Naive thymus-derived CD4-positive, alpha-beta T cell (primary cell): Measurements from ENCODE around the gene RECQL. TPM values are rescaled to one million over a fixed set of nuclear protein-coding genes. Genes with fewer than 3 reads are reported as not detected.
A peak's percentile ranks its signal among the peaks of the same experiment; 100 is the strongest.

Source experiments
- ATAC-seq: fragments of 150-1000 bp; cut with Tn5 transposase; 2 replicates; pipeline ENCODE4 v1.10.0; 2021; ENCODE audit warnings: mild to moderate bottlenecking, moderate library complexity
- CTCF ChIA-PET: fragments of 350-600 bp; sonication (Branson Sonifier 250); formaldehyde crosslinking; loops from one replicate; lab custom pipeline; 2021; ENCODE audit warnings: antibody characterized with exemption; lab: Charles Lee
- POLR2A ChIA-PET: fragments of 350-600 bp; sonication (Branson Sonifier 250); formaldehyde crosslinking; loops from one replicate; lab custom pipeline; 2021; ENCODE audit warnings: antibody characterized with exemption, inconsistent platforms; lab: Charles Lee
- DNase-seq, 9 donors: peaks; one replicate each; pipeline versions ENCODE4 v3.0.0 to v3.0.0-alpha.2; 2020 to 2022; ENCODE audit warnings: mixed read lengths in 1 of 9
- H3K27ac ChIP-seq: one replicate; pipeline ENCODE4 v1.7.0; 2013; ENCODE audit warnings: mild to moderate bottlenecking, low read depth, low read length, moderate library complexity
- H3K27me3 ChIP-seq, 2 donors: one replicate each; pipeline ENCODE4 v1.7.0; 2013; ENCODE audit warnings: low read length in 2 of 2, mild to moderate bottlenecking in 2 of 2, moderate library complexity in 2 of 2; ENCODE audit not compliant: control insufficient read depth in 2 of 2, insufficient read depth in 2 of 2
- H3K36me3 ChIP-seq, 3 experiments: 1 replicate in 2 of 3; 2 replicates in 1 of 3; pipeline ENCODE4 v1.7.0; 2013; ENCODE audit warnings: low read length in 3 of 3, mild to moderate bottlenecking in 3 of 3, moderate library complexity in 1 of 3; ENCODE audit not compliant: insufficient read depth in 3 of 3, control insufficient read depth in 2 of 3
- H3K4me1 ChIP-seq, 2 donors: one replicate each; pipeline ENCODE4 v1.7.0; 2013; ENCODE audit warnings: low read length in 2 of 2, mild to moderate bottlenecking in 2 of 2, moderate library complexity in 1 of 2; ENCODE audit not compliant: control insufficient read depth in 2 of 2, insufficient read depth in 2 of 2
- H3K4me3 ChIP-seq: 2 replicates; pipeline ENCODE4 v1.7.0; 2013; ENCODE audit warnings: mild to moderate bottlenecking, low read length
- H3K9me3 ChIP-seq, 3 experiments: 1 replicate in 2 of 3; 2 replicates in 1 of 3; pipeline ENCODE4 v1.7.0; 2013; ENCODE audit warnings: low read length in 3 of 3; ENCODE audit not compliant: control insufficient read depth in 2 of 3
- H3K27ac Mint-ChIP-seq, 9 donors: one replicate each; pipeline ENCODE4 v1.8.0; 2020 to 2022; ENCODE audit warnings: mixed read lengths in 9 of 9, mild to moderate bottlenecking in 8 of 9, moderate library complexity in 5 of 9, inconsistent platforms in 2 of 9
- H3K27me3 Mint-ChIP-seq, 5 donors: one replicate each; pipeline ENCODE4 v1.8.0; 2021 to 2022; ENCODE audit warnings: mixed read lengths in 5 of 5, mild to moderate bottlenecking in 1 of 5
- H3K36me3 Mint-ChIP-seq, 5 donors: one replicate each; pipeline ENCODE4 v1.8.0; 2020 to 2022; ENCODE audit warnings: mixed read lengths in 5 of 5, mild to moderate bottlenecking in 3 of 5, inconsistent platforms in 1 of 5
- H3K4me1 Mint-ChIP-seq, 7 donors: one replicate each; pipeline ENCODE4 v1.8.0; 2020 to 2022; ENCODE audit warnings: mixed read lengths in 7 of 7, mild to moderate bottlenecking in 3 of 7, inconsistent platforms in 1 of 7
- H3K4me3 Mint-ChIP-seq, 10 donors: one replicate each; pipeline ENCODE4 v1.8.0; 2020 to 2022; ENCODE audit warnings: mild to moderate bottlenecking in 10 of 10, mixed read lengths in 10 of 10, moderate library complexity in 6 of 10, inconsistent platforms in 2 of 10
- H3K9me3 Mint-ChIP-seq, 11 donors: one replicate each; pipeline ENCODE4 v1.8.0; 2020 to 2022; ENCODE audit warnings: mixed read lengths in 11 of 11, mild to moderate bottlenecking in 4 of 11, inconsistent platforms in 1 of 11, moderate library complexity in 1 of 11
- intact Hi-C, 2 donors: fragments of 100-400 bp; cut with micrococcal nuclease; formaldehyde crosslinking; loops; one replicate each; pipeline ENCODE4 v1.15.1; 2023
- polyA plus RNA-seq, 2 donors: library from polyadenylated mRNA; unstranded; fragments of 300-500 nt; fragmentation: Illumina TruSeq; gene quantifications; one replicate each; pipeline ENCODE4 v1.2.3, GENCODE V29; 2021
- total RNA-seq, 6 experiments: library from RNA in 5 of 6; stranded (reverse) in 5 of 6; gene quantifications; 1 replicate in 5 of 6; 2 replicates in 1 of 6; pipeline ENCODE4 v1.2.3 and lab custom pipeline; 2021 to 2026

RECQL gene
- total RNA-seq (10 to 100 TPM; 19.4 to 77.7 (median 43.2) TPM), polyA plus RNA-seq (10 to 100 TPM; 49.1 to 59.7 TPM), total RNA-seq (lab: John Stamatoyannopoulos, UW) (46.3 reads per million, percentile 69 among the genes with 10 or more reads in this experiment)

GRCh38 chr12:21501258-21502163 is at the start of gene RECQL, which contains the start of gene GOLT1B:
Gene RECQL, minus strand, starts transcription at chr12:21501635. Its CDS starts 2,065 bp downstream, at chr12:21499570.
Gene GOLT1B, plus strand, starts transcription at chr12:21501789. Its CDS starts 135 bp downstream, at chr12:21501924.
- H3K9me3 ChIP-seq, result no peaks in the 10 kb centered on the region
- peaks cover 20 to 25% of the 10 kb centered on the region in 2 donors for H3K4me1 ChIP-seq
- ChIA-PET POLR2A (interaction anchor here (0.5 to 2.2 kb wide), 20 partner anchors 9 to 1043 kb away, joined by 3 to 25 read pairs (median 3); partner anchors contain the start of genes C2CD5, LDHB and PYROXD1), CTCF (interaction anchor here (0.6 to 1.7 kb wide), 2 partner anchors 178 to 263 kb away, joined by 3 to 11 read pairs; no protein-coding TSS in a partner anchor)
- peak; percentile 98 for ATAC-seq
- H3K4me1 Mint-ChIP-seq, result peaks cover 30 to 67% (median 55%) of the 10 kb centered on the region in 7 donors
- peak; percentile 67 to 96 (median 94) for DNase-seq
- no peak within 1 kb of the TSS for H3K4me3 Mint-ChIP-seq
- H3K27ac Mint-ChIP-seq, result no peak within 1 kb of the TSS
- H3K36me3 Mint-ChIP-seq, result peaks cover 5 to 23% (median 13%) of the 10 kb centered on the region in 5 donors
- H3K9me3 Mint-ChIP-seq, result no peaks in the 10 kb centered on the region
- H3K4me3 ChIP-seq, result peak within 1 kb of the TSS; percentile 68
- H3K27me3 ChIP-seq, result no peaks in the 10 kb centered on the region
- intact Hi-C loops, result loop anchor here (1.0 to 10.0 kb wide), 17 partner anchors 8 to 1123 kb away; partner anchors contain the start of genes C2CD5 (in 2 of the 2), CMAS (in 2 of the 2), ETNK1 (in 2 of the 2) and LDHB (in 2 of the 2)
- peak within 1 kb of the TSS; percentile 87 for H3K27ac ChIP-seq
- H3K36me3 ChIP-seq, result peaks cover 0 to 24% (median 0%) of the 10 kb centered on the region in 3 experiments
- H3K27me3 Mint-ChIP-seq, result no peaks in the 10 kb centered on the region

GRCh38 chr12:21547437-21547836 is 46.0 kb upstream of the RECQL start:
- ATAC-seq (no peak), DNase-seq (peak in 1 of 9 donors; percentile 24)
- H3K27me3 ChIP-seq, result no peaks in the 10 kb centered on the region
- H3K27ac ChIP-seq, result no peak overlapping the region
- Mint-ChIP-seq H3K27ac (no peak overlapping the region), H3K27me3 (peaks cover 0 to 8% (median 0%) of the 10 kb centered on the region in 5 donors), H3K36me3 (no peaks in the 10 kb centered on the region), H3K9me3 (peaks cover 0 to 1% (median 0%) of the 10 kb centered on the region in 11 donors), H3K4me3 (no peak overlapping the region), H3K4me1 (peaks cover 0 to 7% (median 0%) of the 10 kb centered on the region in 7 donors)
- no peak overlapping the region for H3K4me3 ChIP-seq
- intact Hi-C loops, result no loop called here
- POLR2A ChIA-PET, result no interaction called here
- no peaks in the 10 kb centered on the region for H3K36me3 ChIP-seq
- H3K9me3 ChIP-seq, result no peaks in the 10 kb centered on the region
- CTCF ChIA-PET, result no interaction called here
- no peaks in the 10 kb centered on the region for H3K4me1 ChIP-seq

GRCh38 chr12:21546716-21547115 is 45.3 kb upstream of the RECQL start:
- H3K27me3 ChIP-seq, result no peaks in the 10 kb centered on the region
- no peaks in the 10 kb centered on the region for H3K36me3 ChIP-seq
- no peak overlapping the region for H3K4me3 ChIP-seq
- intact Hi-C loops, result no loop called here
- H3K27me3 Mint-ChIP-seq, result peaks cover 0 to 8% (median 0%) of the 10 kb centered on the region in 5 donors
- peaks cover 0 to 1% (median 0%) of the 10 kb centered on the region in 11 donors for H3K9me3 Mint-ChIP-seq
- CTCF ChIA-PET, result no interaction called here
- H3K9me3 ChIP-seq, result no peaks in the 10 kb centered on the region
- no peaks in the 10 kb centered on the region for H3K36me3 Mint-ChIP-seq
- POLR2A ChIA-PET, result no interaction called here
- no peak overlapping the region for H3K4me3 Mint-ChIP-seq
- ATAC-seq (no peak), DNase-seq (no peak)
- no peak overlapping the region for H3K27ac ChIP-seq
- no peaks in the 10 kb centered on the region for H3K4me1 ChIP-seq
- H3K27ac Mint-ChIP-seq, result no peak overlapping the region
- H3K4me1 Mint-ChIP-seq, result peaks cover 0 to 4% (median 0%) of the 10 kb centered on the region in 7 donors

- no peak for DNase-seq
- intact Hi-C loops, result no loop called here
- Mint-ChIP-seq H3K36me3 (peaks cover 0 to 2% (median 0%) of the 10 kb centered on the region in 5 donors), H3K27me3 (peaks cover 0 to 8% (median 0%) of the 10 kb centered on the region in 5 donors), H3K4me3 (no peak overlapping the region), H3K27ac (no peak overlapping the region), H3K9me3 (peaks cover 0 to 1% (median 0%) of the 10 kb centered on the region in 11 donors), H3K4me1 (peaks cover 0 to 4% (median 0%) of the 10 kb centered on the region in 7 donors)
- H3K27ac ChIP-seq, result no peak overlapping the region
- no peak overlapping the region for H3K4me3 ChIP-seq
- H3K36me3 ChIP-seq, result no peaks in the 10 kb centered on the region
- POLR2A ChIA-PET, result interaction anchor here (0.6 kb wide), 1 partner anchor 120 kb away, joined by 3 read pairs; no protein-coding TSS in a partner anchor
- ATAC-seq, result no peak
- CTCF ChIA-PET, result no interaction called here
- H3K9me3 ChIP-seq, result no peaks in the 10 kb centered on the region
- H3K27me3 ChIP-seq, result no peaks in the 10 kb centered on the region
- H3K4me1 ChIP-seq, result no peaks in the 10 kb centered on the region
These were observed 44.1 kb upstream of the RECQL start for GRCh38 chr12:21545557-21545956.

GRCh38 chr12:21543151-21543550 is 41.7 kb upstream of the RECQL start:
- DNase-seq (no peak), ATAC-seq (no peak)
- Mint-ChIP-seq H3K4me1 (peaks cover 0 to 4% (median 0%) of the 10 kb centered on the region in 7 donors), H3K27ac (no peak overlapping the region), H3K4me3 (no peak overlapping the region), H3K9me3 (peaks cover 0 to 1% (median 0%) of the 10 kb centered on the region in 11 donors), H3K27me3 (peaks cover 0 to 8% (median 0%) of the 10 kb centered on the region in 5 donors), H3K36me3 (peaks cover 0 to 2% (median 0%) of the 10 kb centered on the region in 5 donors)
- Histone ChIP-seq H3K27ac (no peak overlapping the region), H3K36me3 (no peaks in the 10 kb centered on the region), H3K27me3 (no peaks in the 10 kb centered on the region), H3K9me3 (no peaks in the 10 kb centered on the region), H3K4me3 (no peak overlapping the region), H3K4me1 (no peaks in the 10 kb centered on the region)
- ChIA-PET POLR2A (no interaction called here), CTCF (no interaction called here)
- intact Hi-C loops, result no loop called here

- Mint-ChIP-seq H3K27me3 (peaks cover 0 to 6% (median 0%) of the 10 kb centered on the region in 5 donors), H3K27ac (no peak overlapping the region), H3K4me1 (peaks cover 0 to 1% (median 0%) of the 10 kb centered on the region in 7 donors), H3K4me3 (no peak overlapping the region), H3K9me3 (peaks cover 0 to 1% (median 0%) of the 10 kb centered on the region in 11 donors), H3K36me3 (peaks cover 0 to 2% (median 0%) of the 10 kb centered on the region in 5 donors)
- H3K9me3 ChIP-seq, result no peaks in the 10 kb centered on the region
- H3K4me1 ChIP-seq, result no peaks in the 10 kb centered on the region
- DNase-seq, result no peak
- CTCF ChIA-PET, result no interaction called here
- H3K4me3 ChIP-seq, result no peak overlapping the region
- no peaks in the 10 kb centered on the region for H3K36me3 ChIP-seq
- no peak for ATAC-seq
- H3K27ac ChIP-seq, result no peak overlapping the region
- no peaks in the 10 kb centered on the region for H3K27me3 ChIP-seq
- intact Hi-C loops, result no loop called here
- POLR2A ChIA-PET, result interaction anchor here (0.6 to 0.7 kb wide), 3 partner anchors 13 to 224 kb away, joined by 3 read pairs; no protein-coding TSS in a partner anchor
These were observed 41.0 kb upstream of the RECQL start for GRCh38 chr12:21542403-21542802.
